Transverse colon (tissue), 3 donors: ENCODE data around the gene VMP1.

ENCODE experiments used
- CTCF ChIP-seq, 5 experiments: fragments of 200-600 bp in 3 of 5; fragments of 450-650 bp in 2 of 5; sonication (generic) in 3 of 5; IDR thresholded peaks; 1 replicate in 2 of 5; 2 replicates in 3 of 5; pipeline ENCODE4 v1.5.1; 2016 to 2017; ENCODE audit warnings: antibody characterized with exemption in 5 of 5, inconsistent platforms in 3 of 5, mild to moderate bottlenecking in 2 of 5, moderate library complexity in 1 of 5
- EP300 ChIP-seq: sonication (generic); formaldehyde crosslinking; IDR thresholded peaks from one replicate; pipeline ENCODE4 v1.6.1; 2017; ENCODE audit warnings: antibody characterized with exemption, low read depth

- no peak for TF ChIP-seq CTCF (IDR thresholded peaks at IDR 0.05)
- no peak for TF ChIP-seq EP300
These were observed 141.3 kb downstream of the VMP1 start for GRCh38 chr17:59848778-59849177.
